ENCODE results near the gene SLC13A2.

Gene SLC13A2

GRCh38 chr17:28499364-28499664, 25.9 kb downstream of the SLC13A2 start:
- peaks cover 4% of the 10 kb centered on the region for H3K4me1 ChIP-seq (ENCODE audit: control insufficient read depth, insufficient read depth, low read length)
- peaks cover 10% of the 10 kb centered on the region for H3K27me3 ChIP-seq (ENCODE audit: control insufficient read depth, insufficient read depth, low read length)
- no peak overlapping the region for H3K4me3 ChIP-seq (ENCODE audit: low read length)
- no peak overlapping the region for H3K9ac ChIP-seq (ENCODE audit: low read length)
- no peaks in the 10 kb centered on the region for H3K9me3 ChIP-seq (ENCODE audit: control insufficient read depth, low read length)
- no peaks in the 10 kb centered on the region for H3K36me3 ChIP-seq (ENCODE audit: control insufficient read depth, insufficient read depth, low read length)

GRCh38 chr17:28499684-28500357, 26.4 kb downstream of the SLC13A2 start:
- no peak overlapping the region for H3K9ac ChIP-seq (ENCODE audit: low read length)
- no peaks in the 10 kb centered on the region for H3K36me3 ChIP-seq (ENCODE audit: control insufficient read depth, insufficient read depth, low read length)
- no peaks in the 10 kb centered on the region for H3K9me3 ChIP-seq (ENCODE audit: control insufficient read depth, low read length)
- H3K4me3 ChIP-seq (ENCODE audit: low read length): no peak overlapping the region
- H3K27me3 ChIP-seq (ENCODE audit: control insufficient read depth, insufficient read depth, low read length): peaks cover 10% of the 10 kb centered on the region
- H3K4me1 ChIP-seq (ENCODE audit: control insufficient read depth, insufficient read depth, low read length): peaks cover 4% of the 10 kb centered on the region

GRCh38 chr17:28500712-28501379, 27.4 kb downstream of the SLC13A2 start:
- Histone ChIP-seq H3K36me3 (ENCODE audit: control insufficient read depth, insufficient read depth, low read length) (no peaks in the 10 kb centered on the region), H3K9ac (ENCODE audit: low read length) (no peak overlapping the region), H3K9me3 (ENCODE audit: control insufficient read depth, low read length) (no peaks in the 10 kb centered on the region), H3K4me3 (ENCODE audit: low read length) (no peak overlapping the region), H3K27me3 (ENCODE audit: control insufficient read depth, insufficient read depth, low read length) (peaks cover 9% of the 10 kb centered on the region), H3K4me1 (ENCODE audit: control insufficient read depth, insufficient read depth, low read length) (peaks cover 4% of the 10 kb centered on the region)

- Histone ChIP-seq H3K4me3 (ENCODE audit: low read length) (no peak overlapping the region), H3K36me3 (ENCODE audit: control insufficient read depth, insufficient read depth, low read length) (no peaks in the 10 kb centered on the region), H3K4me1 (ENCODE audit: control insufficient read depth, insufficient read depth, low read length) (peaks cover 4% of the 10 kb centered on the region), H3K9ac (ENCODE audit: low read length) (no peak overlapping the region), H3K27me3 (ENCODE audit: control insufficient read depth, insufficient read depth, low read length) (peaks cover 12% of the 10 kb centered on the region), H3K9me3 (ENCODE audit: control insufficient read depth, low read length) (no peaks in the 10 kb centered on the region)
These were observed 28.2 kb downstream of the SLC13A2 start for GRCh38 chr17:28501421-28502284.

- H3K4me1 ChIP-seq (ENCODE audit: control insufficient read depth, insufficient read depth, low read length): no peaks in the 10 kb centered on the region
- H3K36me3 ChIP-seq (ENCODE audit: control insufficient read depth, insufficient read depth, low read length): no peaks in the 10 kb centered on the region
- H3K27me3 ChIP-seq (ENCODE audit: control insufficient read depth, insufficient read depth, low read length): peaks cover 29% of the 10 kb centered on the region
- H3K9ac ChIP-seq (ENCODE audit: low read length): no peak overlapping the region
- no peaks in the 10 kb centered on the region for H3K9me3 ChIP-seq (ENCODE audit: control insufficient read depth, low read length)
- no peak overlapping the region for H3K4me3 ChIP-seq (ENCODE audit: low read length)
These were observed 30.0 kb downstream of the SLC13A2 start for GRCh38 chr17:28503420-28503819.

- Histone ChIP-seq H3K9me3 (ENCODE audit: control insufficient read depth, low read length) (no peaks in the 10 kb centered on the region), H3K36me3 (ENCODE audit: control insufficient read depth, insufficient read depth, low read length) (no peaks in the 10 kb centered on the region), H3K4me3 (ENCODE audit: low read length) (no peak within 1 kb of the TSS), H3K27me3 (ENCODE audit: control insufficient read depth, insufficient read depth, low read length) (peaks cover 50% of the 10 kb centered on the region), H3K9ac (ENCODE audit: low read length) (no peak within 1 kb of the TSS), H3K4me1 (ENCODE audit: control insufficient read depth, insufficient read depth, low read length) (no peaks in the 10 kb centered on the region)
These were observed 32.7 kb downstream of the SLC13A2 start, which contains the start of gene FOXN1 for GRCh38 chr17:28505986-28506665. FOXN1 (plus strand) TSS chr17:28506348; CDS start chr17:28523970, 17,622 bp downstream.

GRCh38 chr17:28506763-28507487, 33.5 kb downstream of the SLC13A2 start:
- Histone ChIP-seq H3K36me3 (ENCODE audit: control insufficient read depth, insufficient read depth, low read length) (no peaks in the 10 kb centered on the region), H3K4me3 (ENCODE audit: low read length) (no peak overlapping the region)

GRCh38 chr17:28507567-28508203, 34.2 kb downstream of the SLC13A2 start:
- Histone ChIP-seq H3K9me3 (ENCODE audit: control insufficient read depth, low read length) (no peaks in the 10 kb centered on the region), H3K36me3 (ENCODE audit: control insufficient read depth, insufficient read depth, low read length) (no peaks in the 10 kb centered on the region), H3K9ac (ENCODE audit: low read length) (no peak overlapping the region), H3K4me1 (ENCODE audit: control insufficient read depth, insufficient read depth, low read length) (no peaks in the 10 kb centered on the region), H3K27me3 (ENCODE audit: control insufficient read depth, insufficient read depth, low read length) (peaks cover 63% of the 10 kb centered on the region), H3K4me3 (ENCODE audit: low read length) (no peak overlapping the region)

More at GRCh38 chr17:28506763-28507487, 33.5 kb downstream of the SLC13A2 start:
- Histone ChIP-seq H3K4me1 (ENCODE audit: control insufficient read depth, insufficient read depth, low read length) (no peaks in the 10 kb centered on the region), H3K9ac (ENCODE audit: low read length) (no peak overlapping the region), H3K27me3 (ENCODE audit: control insufficient read depth, insufficient read depth, low read length) (peaks cover 55% of the 10 kb centered on the region), H3K9me3 (ENCODE audit: control insufficient read depth, low read length) (no peaks in the 10 kb centered on the region)

GRCh38 chr17:28508211-28508724, 34.8 kb downstream of the SLC13A2 start:
- no peaks in the 10 kb centered on the region for H3K4me1 ChIP-seq (ENCODE audit: control insufficient read depth, insufficient read depth, low read length)
- peaks cover 63% of the 10 kb centered on the region for H3K27me3 ChIP-seq (ENCODE audit: control insufficient read depth, insufficient read depth, low read length)
- H3K4me3 ChIP-seq (ENCODE audit: low read length): no peak overlapping the region
- no peaks in the 10 kb centered on the region for H3K36me3 ChIP-seq (ENCODE audit: control insufficient read depth, insufficient read depth, low read length)
- H3K9ac ChIP-seq (ENCODE audit: low read length): no peak overlapping the region
- H3K9me3 ChIP-seq (ENCODE audit: control insufficient read depth, low read length): no peaks in the 10 kb centered on the region

GRCh38 chr17:28509789-28510188, 36.3 kb downstream of the SLC13A2 start:
- Histone ChIP-seq H3K27me3 (ENCODE audit: control insufficient read depth, insufficient read depth, low read length) (peaks cover 63% of the 10 kb centered on the region), H3K9me3 (ENCODE audit: control insufficient read depth, low read length) (no peaks in the 10 kb centered on the region), H3K36me3 (ENCODE audit: control insufficient read depth, insufficient read depth, low read length) (no peaks in the 10 kb centered on the region), H3K4me1 (ENCODE audit: control insufficient read depth, insufficient read depth, low read length) (peaks cover 7% of the 10 kb centered on the region), H3K4me3 (ENCODE audit: low read length) (no peak overlapping the region), H3K9ac (ENCODE audit: low read length) (no peak overlapping the region)

Measured in mucosa of stomach (tissue), 1 donor.